ENCODE results near the gene TMEM253. TPM values are rescaled to one million over a fixed set of nuclear protein-coding genes. Genes with fewer than 3 reads are reported as not detected.

TMEM253 gene
- total and polyA plus RNA-seq, 8 donors: 0.58 to 1.5 (median 0.82) TPM

DNA sequence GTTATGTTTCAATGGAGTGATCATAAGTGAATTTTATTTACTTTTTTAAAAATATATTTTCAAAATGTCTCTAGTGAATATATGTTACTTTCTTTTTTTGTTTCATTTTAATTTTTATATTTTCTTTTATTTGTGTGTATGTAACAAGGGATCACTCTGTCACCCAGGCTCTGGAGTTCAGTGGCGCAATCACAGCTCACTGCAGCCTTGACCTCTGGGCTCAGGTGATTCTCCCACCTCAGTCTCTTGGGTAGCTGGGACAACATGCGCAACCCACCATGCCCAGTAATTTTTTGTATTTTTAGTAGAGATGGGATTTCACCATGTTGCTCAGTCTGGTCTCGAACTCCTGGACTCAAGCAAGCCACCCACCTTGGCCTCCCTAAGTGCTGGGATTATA is 18.1 kb downstream of the TMEM253 start:
- no peaks in the 10 kb centered on the region for H3K36me3 ChIP-seq
- DNase-seq (no peak), ATAC-seq (no peak)
- no peaks in the 10 kb centered on the region for H3K4me1 ChIP-seq
- no peak overlapping the region for H3K27ac ChIP-seq
- intact Hi-C loops (cut with DNase I): no loop called here
- H3K9me3 ChIP-seq: no peaks in the 10 kb centered on the region
- TF ChIP-seq, protein P1, sequence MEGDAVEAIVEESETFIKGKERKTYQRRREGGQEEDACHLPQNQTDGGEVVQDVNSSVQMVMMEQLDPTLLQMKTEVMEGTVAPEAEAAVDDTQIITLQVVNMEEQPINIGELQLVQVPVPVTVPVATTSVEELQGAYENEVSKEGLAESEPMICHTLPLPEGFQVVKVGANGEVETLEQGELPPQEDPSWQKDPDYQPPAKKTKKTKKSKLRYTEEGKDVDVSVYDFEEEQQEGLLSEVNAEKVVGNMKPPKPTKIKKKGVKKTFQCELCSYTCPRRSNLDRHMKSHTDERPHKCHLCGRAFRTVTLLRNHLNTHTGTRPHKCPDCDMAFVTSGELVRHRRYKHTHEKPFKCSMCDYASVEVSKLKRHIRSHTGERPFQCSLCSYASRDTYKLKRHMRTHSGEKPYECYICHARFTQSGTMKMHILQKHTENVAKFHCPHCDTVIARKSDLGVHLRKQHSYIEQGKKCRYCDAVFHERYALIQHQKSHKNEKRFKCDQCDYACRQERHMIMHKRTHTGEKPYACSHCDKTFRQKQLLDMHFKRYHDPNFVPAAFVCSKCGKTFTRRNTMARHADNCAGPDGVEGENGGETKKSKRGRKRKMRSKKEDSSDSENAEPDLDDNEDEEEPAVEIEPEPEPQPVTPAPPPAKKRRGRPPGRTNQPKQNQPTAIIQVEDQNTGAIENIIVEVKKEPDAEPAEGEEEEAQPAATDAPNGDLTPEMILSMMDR (IDR thresholded peaks at IDR 0.05): no peak
- H3K4me3 ChIP-seq: no peak overlapping the region
- H3K27me3 ChIP-seq: no peaks in the 10 kb centered on the region

DNA sequence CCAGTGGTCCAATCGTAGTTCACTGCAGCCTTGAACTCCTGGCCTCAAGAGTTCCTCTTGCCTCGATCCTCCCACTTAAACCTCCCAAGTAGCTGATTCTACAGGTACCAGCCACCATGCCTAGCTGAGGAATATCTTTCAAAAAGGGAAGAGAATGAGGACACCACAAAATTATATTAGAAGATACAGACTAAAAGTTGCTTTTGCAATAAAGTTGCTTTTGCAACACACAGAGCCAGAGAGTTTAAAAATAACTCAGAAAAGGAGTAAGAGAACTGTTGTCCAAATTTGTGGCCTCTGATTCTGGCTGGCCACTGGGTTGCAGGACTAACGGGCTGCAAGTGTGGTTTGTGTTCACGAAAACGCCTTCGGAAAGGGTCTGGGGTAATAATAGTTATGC is 19.8 kb downstream of the TMEM253 start:
- Histone ChIP-seq H3K9me3 (no peaks in the 10 kb centered on the region), H3K27me3 (no peaks in the 10 kb centered on the region), H3K4me1 (no peaks in the 10 kb centered on the region), H3K4me3 (no peak overlapping the region), H3K27ac (no peak overlapping the region), H3K36me3 (no peaks in the 10 kb centered on the region)
- TF ChIP-seq, protein P1 (IDR thresholded peaks at IDR 0.05): no peak
- no peak for DNase-seq
- ATAC-seq: no peak
- intact Hi-C loops (cut with DNase I): no loop called here

DNA sequence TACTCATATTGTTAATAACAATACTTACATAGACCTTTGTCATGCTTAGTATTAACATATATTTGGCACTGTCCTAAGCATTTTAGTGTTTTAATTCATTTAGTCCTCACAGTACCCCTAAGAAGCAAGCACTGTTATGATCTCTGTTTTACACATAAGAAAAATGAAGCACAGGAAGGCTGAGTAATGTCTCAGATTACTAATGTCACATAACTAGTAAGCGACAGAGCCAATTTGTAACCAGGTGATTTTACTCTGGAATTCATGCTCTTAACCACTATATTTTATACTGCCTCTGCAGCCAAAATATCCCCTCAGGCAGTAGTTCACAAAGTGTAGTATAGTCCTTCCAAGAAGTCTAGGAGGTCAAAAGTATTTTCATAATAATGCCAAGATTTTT is 20.3 kb downstream of the TMEM253 start:
- TF ChIP-seq, protein P1 (IDR thresholded peaks at IDR 0.05): no peak

DNA sequence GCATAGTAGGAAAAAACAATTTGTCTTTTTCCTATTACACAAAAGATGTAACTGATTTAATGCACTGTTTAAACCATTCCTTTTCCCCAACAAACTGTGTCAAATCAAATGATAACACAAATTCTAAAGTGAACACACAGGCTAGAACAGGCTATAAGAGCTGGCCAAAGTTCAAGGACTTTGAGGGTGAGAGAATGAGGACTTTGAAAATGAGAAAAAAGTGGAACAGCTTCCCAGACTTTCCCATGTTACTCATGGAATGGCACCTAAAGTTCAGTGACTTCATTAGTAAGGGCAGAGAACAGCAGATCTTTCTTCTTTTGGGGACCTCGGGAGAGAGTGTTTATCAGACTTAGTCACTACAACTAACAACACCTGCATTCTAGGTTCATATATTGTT is 22.6 kb downstream of the TMEM253 start:
- Histone ChIP-seq H3K27me3 (no peaks in the 10 kb centered on the region), H3K27ac (no peak overlapping the region), H3K4me3 (no peak overlapping the region), H3K9me3 (no peaks in the 10 kb centered on the region), H3K36me3 (no peaks in the 10 kb centered on the region), H3K4me1 (no peaks in the 10 kb centered on the region)
- DNase-seq (no peak), ATAC-seq (no peak)
- TF ChIP-seq, protein P1 (IDR thresholded peaks at IDR 0.05): no peak
- intact Hi-C loops (cut with DNase I): no loop called here

More for the DNA sequence above, 20.3 kb downstream of the TMEM253 start:
- ATAC-seq (no peak), DNase-seq (no peak)
- H3K9me3 ChIP-seq: no peaks in the 10 kb centered on the region
- intact Hi-C loops (cut with DNase I): no loop called here
- H3K4me3 ChIP-seq: no peak overlapping the region
- no peaks in the 10 kb centered on the region for H3K27me3 ChIP-seq
- H3K27ac ChIP-seq: no peak overlapping the region
- H3K36me3 ChIP-seq: no peaks in the 10 kb centered on the region
- no peaks in the 10 kb centered on the region for H3K4me1 ChIP-seq

DNA sequence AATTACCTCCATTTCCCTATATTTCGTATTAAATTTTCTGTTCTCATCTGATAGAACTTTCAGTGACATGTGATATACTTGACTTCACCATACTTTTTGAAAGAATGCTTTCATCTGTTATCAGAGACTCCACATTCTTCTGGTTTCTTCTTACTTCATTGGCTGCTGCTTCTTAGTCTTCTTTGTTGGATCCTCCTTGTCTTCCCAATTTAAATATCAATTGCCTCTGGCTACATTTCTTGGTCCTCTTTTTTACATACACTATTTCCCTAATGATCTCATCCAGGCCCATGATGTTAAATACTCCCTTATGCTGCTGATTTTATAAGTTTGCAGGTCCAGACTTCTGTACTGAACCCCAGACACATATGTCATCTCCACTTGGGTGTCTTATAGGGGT is 33.0 kb downstream of the TMEM253 start:
- no peaks in the 10 kb centered on the region for H3K9me3 ChIP-seq
- intact Hi-C loops (cut with DNase I): no loop called here
- DNase-seq (no peak), ATAC-seq (no peak)
- no peaks in the 10 kb centered on the region for H3K27me3 ChIP-seq
- H3K27ac ChIP-seq: no peak overlapping the region
- no peak overlapping the region for H3K4me3 ChIP-seq
- H3K4me1 ChIP-seq: no peaks in the 10 kb centered on the region
- TF ChIP-seq, protein P1 (IDR thresholded peaks at IDR 0.05): no peak
- H3K36me3 ChIP-seq: no peaks in the 10 kb centered on the region

Measured in left lung (tissue), 10 donors.